Stimulated activated CD8-positive, alpha-beta memory T cell treated with anti-CD3 and anti-CD28 coated beads, Interleukin-4, amount 100 ng/mL, for 1 hour (primary cell): ENCODE data around the gene NUDT3.
"Not testable (repeated sequence)": the region's sequence is repeated elsewhere in the genome, so short reads cannot be mapped to it uniquely, and the experiment has no call there.

ENCODE experiments used
- DNase-seq, 2 donors: peaks; one replicate each; pipeline ENCODE4 v3.0.0-alpha.2; 2020; ENCODE audit warnings: low read depth in 2 of 2, low spot score in 1 of 2

Gene NUDT3

DNA sequence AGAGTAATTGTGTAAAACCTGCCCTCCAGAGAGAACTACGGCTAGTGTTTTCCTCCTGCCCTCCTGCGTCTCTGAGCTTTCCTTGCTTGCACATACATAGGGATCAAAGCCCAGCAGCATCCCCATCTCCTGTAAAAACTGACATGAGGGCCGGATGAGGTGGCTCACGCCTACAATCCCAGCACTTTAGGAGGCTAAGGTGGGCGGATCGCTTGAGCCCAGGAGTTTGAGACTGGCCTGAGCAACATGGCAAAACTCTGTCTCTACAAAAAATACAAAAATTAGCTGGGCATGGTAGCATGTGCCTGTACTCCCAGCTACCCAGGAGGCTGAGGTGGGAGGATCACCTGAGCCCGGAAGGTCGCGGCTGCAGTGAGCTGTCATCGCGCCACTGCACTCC is 103.3 kb downstream of the NUDT3 start:
- no peak for DNase-seq

DNA sequence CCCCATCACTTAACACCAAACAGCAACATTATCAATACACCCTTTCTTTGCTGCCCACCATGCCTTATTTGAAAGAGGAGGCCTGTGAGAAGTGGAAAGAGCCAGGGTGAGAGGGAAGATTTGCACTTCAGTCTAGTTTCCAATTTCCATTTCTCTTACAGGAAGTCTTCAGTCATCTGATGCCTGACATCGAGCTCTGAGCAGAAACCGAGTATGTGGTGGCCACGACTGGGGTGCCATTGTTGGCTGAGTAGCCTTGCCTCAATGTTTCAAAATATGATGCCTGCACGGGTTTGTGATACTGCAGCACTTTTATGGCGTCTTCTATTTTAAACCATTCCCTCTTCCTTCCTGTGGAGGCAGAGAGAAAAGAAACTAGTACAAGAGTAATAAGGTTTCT is 103.9 kb downstream of the NUDT3 start:
- no peak for DNase-seq

DNA sequence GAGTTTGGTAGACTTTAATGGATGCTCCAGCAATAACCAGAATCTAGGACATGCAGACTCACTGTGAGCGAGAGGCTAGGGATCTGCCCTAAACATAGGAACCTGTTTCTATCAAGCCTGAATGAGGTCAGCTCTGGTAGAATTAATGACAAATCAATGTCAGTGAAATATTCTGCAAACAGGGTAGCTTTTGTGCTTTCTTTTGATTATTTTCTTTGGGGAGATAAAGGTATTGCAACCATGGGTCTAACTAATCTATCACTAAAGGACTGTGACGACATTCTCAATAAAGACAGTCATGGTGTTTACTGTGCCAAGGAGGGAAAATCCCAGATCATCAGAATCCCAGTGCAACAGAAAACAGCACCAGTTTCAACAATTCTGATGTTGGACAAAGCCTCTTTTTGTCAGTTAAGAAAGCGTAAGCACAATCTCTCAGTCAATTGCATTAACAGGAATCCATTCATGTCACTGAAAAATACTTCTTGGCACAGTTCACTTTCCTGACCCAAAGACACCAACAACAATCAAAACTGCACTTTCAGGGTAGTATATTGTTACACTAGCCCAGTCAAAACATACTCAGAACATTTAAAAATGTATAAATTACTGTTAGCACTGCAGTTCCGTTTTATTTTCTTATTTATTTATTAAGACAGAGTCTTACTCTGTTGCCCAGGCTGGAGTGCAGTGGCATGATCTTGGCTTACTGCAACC is 106.9 kb downstream of the NUDT3 start:
- DNase-seq = no peak

- no peak for DNase-seq
Measured at GRCh38 chr6:34284563-34285447, 107.7 kb downstream of the NUDT3 start.

DNA sequence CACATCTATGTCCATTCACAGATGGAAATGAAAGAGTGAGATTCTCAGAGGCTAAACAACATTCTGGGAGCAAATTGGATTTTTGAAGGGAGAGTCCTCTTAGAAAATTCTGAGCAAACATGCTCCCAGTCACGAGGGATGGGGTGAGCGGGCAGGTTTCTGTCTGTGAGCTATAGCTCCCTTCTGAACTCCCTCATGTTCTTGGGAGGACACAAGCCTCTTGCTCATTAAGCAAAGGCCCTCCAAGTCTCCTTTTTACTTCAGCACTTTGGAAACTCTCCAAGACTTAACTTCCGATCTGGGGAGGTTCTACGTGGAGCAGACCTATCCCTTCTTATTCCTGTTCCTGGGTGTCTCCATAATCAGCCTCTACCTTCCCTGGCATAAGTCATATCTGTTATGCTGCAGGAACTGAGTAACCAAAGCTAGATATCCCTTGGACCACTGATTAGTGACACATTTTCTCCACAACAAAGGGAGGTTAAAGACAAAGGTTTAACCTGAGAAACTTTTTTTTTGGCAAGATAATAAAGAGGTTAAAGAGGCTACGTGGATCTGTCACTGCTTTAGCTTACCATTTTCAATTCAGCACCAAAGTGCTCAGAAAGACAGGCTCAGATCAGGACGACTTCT is 110.7 kb downstream of the NUDT3 start:
- DNase-seq = no peak

DNA sequence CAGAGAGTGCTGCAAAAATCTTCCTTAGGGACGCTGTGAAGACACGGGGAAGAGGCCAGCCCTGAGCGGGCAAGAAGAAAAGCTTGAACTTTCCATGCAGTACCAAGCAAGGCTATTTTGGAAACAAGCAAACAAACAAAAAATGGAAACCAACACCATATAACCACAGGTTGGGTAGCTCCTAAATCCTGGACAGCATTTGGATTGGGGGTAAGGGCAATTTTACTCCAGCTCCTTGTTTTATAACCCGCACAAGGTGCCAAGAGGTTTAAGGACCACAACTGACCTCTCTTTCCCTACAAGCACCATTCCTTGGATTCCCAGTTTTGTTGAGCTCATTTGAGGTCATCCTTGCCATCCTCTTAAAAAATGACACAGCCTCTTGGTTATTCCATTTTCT is 112.3 kb downstream of the NUDT3 start:
- no peak for DNase-seq

- DNase-seq = no peak
Measured at GRCh38 chr6:34278833-34279232, 113.6 kb downstream of the NUDT3 start.

DNA sequence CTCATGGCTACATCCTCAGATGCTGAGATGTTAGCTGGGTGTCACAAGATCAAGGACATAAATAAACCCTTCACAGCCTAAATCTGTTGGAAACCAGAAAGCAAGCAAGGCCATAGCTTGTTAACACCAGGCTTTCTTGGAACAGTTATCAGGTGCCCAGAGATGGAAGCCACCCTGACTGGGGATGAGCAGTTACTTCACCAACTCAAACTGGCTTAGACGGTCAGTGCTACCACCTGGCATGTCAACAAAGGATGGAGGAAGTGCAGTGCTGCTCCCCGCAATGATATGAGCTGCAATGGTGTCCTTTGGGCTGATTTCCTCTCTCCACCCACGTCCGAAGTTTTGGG is 114.7 kb downstream of the NUDT3 start:
- no peak for DNase-seq

- no peak for DNase-seq
Measured at GRCh38 chr6:34276881-34277762, 115.3 kb downstream of the NUDT3 start.

DNA sequence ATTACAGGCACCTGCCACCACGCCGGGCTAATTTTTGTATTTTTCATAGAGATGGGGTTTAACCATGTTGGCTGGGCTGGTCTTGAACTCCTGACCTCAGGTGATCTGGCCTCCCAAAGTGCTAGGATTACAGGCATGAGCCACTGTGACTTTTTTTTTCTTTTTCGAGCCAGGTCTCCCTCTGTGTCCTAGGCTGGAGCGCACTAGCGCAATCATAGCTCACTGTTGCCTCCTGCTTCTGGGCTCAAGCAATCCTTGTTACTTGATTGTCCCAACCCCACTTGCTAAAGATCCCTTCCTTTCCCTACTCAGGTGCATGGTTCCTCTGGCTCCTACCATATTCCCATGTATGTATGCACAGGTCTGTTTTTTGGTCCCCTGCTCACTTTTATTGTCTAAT is 116.3 kb downstream of the NUDT3 start:
- DNase-seq = no peak

- no peak for DNase-seq
Measured at GRCh38 chr6:34275128-34275804, 117.2 kb downstream of the NUDT3 start.

DNA sequence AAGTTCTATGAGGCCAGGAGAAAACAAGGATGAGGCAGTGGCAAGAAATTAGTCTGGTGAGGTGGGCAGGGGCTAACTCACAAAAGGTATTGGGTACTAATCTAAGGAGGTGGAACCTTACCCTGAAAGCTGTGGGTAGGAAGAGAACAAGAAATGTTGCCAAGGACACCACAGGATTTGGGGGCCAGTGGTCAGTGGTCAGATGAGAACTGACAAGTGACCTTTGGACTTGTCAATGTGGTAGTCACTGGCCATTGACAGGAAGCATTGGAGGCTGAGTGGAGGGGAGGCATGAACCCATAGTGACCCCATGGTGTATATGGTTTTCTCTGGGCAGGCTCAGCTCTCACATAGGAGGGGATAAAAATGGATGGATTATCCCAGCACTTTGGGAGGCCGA is 118.3 kb downstream of the NUDT3 start:
- no peak for DNase-seq

GRCh38 chr6:34273242-34273805 is 119.1 kb downstream of the NUDT3 start:
- DNase-seq = no peak

- no peak for DNase-seq
Measured at GRCh38 chr6:34272013-34272926, 120.2 kb downstream of the NUDT3 start.

DNA sequence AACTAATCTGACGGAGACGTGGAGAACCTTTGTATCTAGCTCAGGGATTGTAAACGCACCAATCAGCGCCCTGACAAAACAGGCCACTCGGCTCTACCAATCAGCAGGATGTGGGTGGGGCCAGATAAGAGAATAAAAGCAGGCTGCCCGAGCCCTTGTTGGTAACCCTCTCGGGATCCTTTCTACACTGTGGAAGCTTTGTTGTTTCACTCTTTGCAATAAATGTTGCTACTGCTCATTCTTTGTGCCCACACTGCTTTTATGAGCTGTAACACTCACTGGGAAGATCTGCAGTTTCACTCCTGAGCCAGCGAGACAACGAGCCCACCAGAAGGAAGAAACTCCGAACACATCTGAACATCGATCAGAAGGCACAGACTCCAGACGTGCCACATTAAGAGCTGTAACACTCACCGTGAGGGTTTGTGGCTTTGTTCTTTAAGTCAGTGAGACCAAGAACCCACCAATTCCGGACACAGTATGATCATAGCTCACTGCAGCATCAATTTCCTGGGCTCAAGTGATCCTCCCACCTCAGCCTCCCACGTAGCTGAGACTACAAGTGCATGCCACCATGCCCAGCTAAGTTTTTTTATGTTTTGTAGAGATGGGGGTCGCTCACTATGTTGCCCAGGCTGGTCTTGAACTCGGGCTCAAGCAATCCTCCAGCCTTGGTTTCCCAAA is 122.7 kb downstream of the NUDT3 start:
- DNase-seq = not testable (repeated sequence)

DNA sequence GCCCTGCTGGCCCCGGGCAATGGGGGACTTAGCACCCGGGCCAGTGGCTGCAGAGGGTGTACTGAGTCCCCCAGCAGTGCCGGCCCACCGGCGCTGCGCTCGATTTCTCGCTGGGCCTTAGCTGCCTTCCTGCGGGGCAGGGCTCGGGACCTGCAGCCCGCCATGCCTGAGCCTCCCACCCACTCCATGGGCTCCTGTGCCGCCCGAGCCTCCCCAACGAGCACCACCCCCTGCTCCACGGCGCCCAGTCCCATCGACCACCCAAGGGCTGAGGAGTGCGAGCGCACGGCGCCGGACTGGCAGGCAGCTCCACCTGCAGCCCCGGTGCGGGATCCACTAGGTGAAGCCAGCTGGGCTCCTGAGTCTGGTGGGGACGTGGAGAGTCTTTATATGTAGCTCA is 123.3 kb downstream of the NUDT3 start:
- DNase-seq = not testable (repeated sequence)

- DNase-seq = no peak
Measured at GRCh38 chr6:34267746-34268145, 124.7 kb downstream of the NUDT3 start.

- DNase-seq = not testable (repeated sequence)
Measured at GRCh38 chr6:34263484-34263883, 129.0 kb downstream of the NUDT3 start.
